Right atrium auricular region (tissue), 2 donors: Measurements from ENCODE around the gene NOTCH1. TPM values are rescaled to one million over a fixed set of nuclear protein-coding genes. Genes with fewer than 3 reads are reported as not detected.
A peak's percentile ranks its signal among the peaks of the same experiment; 100 is the strongest.

Experiments
- DNase-seq: peaks from one replicate; pipeline ENCODE4 v3.0.0-alpha.2; 2019; ENCODE audit warnings: low spot score
- H3K27ac ChIP-seq, 2 donors: fragments of 200-600 bp; sonication (generic); 1 replicate in 1 of 2; 2 replicates in 1 of 2; pipeline ENCODE4 v1.5.1; 2016 to 2019
- H3K27me3 ChIP-seq, 2 donors: fragments of 200-600 bp; sonication (generic); one replicate each; pipeline versions ENCODE4 v1.5.1 to v1.6.0; 2017 to 2019
- H3K36me3 ChIP-seq: fragments of 200-600 bp; sonication (generic); one replicate; pipeline ENCODE4 v1.5.1; 2016
- H3K4me1 ChIP-seq, 2 donors: fragments of 200-600 bp; sonication (generic); one replicate each; pipeline versions ENCODE4 v1.5.1 to v1.6.0; 2017 to 2019
- H3K4me3 ChIP-seq, 2 donors: fragments of 200-600 bp; sonication (generic); 1 replicate in 1 of 2; 2 replicates in 1 of 2; pipeline ENCODE4 v1.5.1; 2017 to 2019; ENCODE audit warnings: mild to moderate bottlenecking in 1 of 2, moderate library complexity in 1 of 2
- H3K9me3 ChIP-seq, 2 donors: fragments of 200-600 bp; sonication (generic); one replicate each; pipeline ENCODE4 v1.5.1; 2019
- total RNA-seq, 2 donors: library from RNA; depleted of rRNA; stranded (reverse); fragments of >200 nt; gene quantifications; one replicate each; pipeline ENCODE4 v1.1.0, GENCODE V29; 2016
- TF ChIP-seq, protein P1 (sequence below), 2 donors: fragments of 200-600 bp; sonication (generic); IDR thresholded peaks; one replicate each; pipeline ENCODE4 v1.5.1; 2019; ENCODE audit warnings: antibody characterized with exemption in 2 of 2

NOTCH1 gene
- total RNA-seq, 2 donors from 2014 or later: 14.2 to 39.7 TPM

DNA sequence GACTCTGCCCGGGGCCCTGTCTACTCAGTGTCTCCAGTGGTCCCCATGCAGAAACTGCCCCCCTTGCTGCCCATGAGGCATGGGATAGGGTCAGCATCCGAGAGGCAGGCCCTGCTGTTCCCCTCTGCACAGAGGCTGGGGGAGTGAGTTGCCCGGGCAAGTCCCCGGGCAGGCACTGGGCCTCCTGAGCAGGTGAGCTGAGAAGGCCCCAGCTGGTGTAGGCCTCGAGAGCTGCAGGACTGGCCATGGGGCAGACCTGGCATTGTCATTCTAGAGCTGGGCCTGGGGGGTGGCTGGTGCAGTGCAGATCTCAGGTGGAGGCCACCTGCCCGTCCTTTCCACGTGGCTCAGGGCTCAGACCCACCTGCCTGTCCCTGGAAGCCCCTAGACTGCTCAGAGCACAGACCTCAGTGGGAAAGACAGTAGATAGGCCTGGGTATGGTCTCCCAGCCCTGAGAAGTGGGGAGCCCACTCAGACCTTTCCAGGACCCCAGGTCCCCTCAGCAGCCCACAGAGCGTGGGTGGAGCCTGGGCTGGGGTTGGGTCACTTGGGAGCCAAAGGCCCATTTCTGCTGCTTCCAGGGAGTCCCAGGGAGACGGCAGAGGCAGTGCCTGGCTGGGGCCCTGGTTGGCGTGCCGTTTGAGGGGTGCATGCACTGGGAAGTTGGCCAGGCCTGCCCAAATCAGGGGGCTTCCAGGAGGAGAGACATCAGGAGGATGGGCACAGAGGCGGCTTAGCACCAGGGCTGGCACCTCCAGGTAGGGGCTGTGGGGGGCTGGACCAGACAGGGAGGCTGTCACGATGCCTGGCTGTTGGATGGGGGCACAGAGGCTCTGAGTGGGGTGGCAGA is 4.8 kb upstream of the NOTCH1 start:
- H3K4me1 ChIP-seq: peaks cover 0 to 42% of the 10 kb centered on the region in 2 donors
- no peaks in the 10 kb centered on the region for H3K9me3 ChIP-seq
- peak overlapping the region in 1 of 2 donors; percentile 22 for H3K4me3 ChIP-seq
- no peaks in the 10 kb centered on the region for H3K36me3 ChIP-seq
- DNase-seq: no peak
- no peaks in the 10 kb centered on the region for H3K27me3 ChIP-seq
- H3K27ac ChIP-seq: peak overlapping the region; percentile 43 to 61
- TF ChIP-seq, protein P1, sequence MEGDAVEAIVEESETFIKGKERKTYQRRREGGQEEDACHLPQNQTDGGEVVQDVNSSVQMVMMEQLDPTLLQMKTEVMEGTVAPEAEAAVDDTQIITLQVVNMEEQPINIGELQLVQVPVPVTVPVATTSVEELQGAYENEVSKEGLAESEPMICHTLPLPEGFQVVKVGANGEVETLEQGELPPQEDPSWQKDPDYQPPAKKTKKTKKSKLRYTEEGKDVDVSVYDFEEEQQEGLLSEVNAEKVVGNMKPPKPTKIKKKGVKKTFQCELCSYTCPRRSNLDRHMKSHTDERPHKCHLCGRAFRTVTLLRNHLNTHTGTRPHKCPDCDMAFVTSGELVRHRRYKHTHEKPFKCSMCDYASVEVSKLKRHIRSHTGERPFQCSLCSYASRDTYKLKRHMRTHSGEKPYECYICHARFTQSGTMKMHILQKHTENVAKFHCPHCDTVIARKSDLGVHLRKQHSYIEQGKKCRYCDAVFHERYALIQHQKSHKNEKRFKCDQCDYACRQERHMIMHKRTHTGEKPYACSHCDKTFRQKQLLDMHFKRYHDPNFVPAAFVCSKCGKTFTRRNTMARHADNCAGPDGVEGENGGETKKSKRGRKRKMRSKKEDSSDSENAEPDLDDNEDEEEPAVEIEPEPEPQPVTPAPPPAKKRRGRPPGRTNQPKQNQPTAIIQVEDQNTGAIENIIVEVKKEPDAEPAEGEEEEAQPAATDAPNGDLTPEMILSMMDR (IDR thresholded peaks at IDR 0.05): no peak

DNA sequence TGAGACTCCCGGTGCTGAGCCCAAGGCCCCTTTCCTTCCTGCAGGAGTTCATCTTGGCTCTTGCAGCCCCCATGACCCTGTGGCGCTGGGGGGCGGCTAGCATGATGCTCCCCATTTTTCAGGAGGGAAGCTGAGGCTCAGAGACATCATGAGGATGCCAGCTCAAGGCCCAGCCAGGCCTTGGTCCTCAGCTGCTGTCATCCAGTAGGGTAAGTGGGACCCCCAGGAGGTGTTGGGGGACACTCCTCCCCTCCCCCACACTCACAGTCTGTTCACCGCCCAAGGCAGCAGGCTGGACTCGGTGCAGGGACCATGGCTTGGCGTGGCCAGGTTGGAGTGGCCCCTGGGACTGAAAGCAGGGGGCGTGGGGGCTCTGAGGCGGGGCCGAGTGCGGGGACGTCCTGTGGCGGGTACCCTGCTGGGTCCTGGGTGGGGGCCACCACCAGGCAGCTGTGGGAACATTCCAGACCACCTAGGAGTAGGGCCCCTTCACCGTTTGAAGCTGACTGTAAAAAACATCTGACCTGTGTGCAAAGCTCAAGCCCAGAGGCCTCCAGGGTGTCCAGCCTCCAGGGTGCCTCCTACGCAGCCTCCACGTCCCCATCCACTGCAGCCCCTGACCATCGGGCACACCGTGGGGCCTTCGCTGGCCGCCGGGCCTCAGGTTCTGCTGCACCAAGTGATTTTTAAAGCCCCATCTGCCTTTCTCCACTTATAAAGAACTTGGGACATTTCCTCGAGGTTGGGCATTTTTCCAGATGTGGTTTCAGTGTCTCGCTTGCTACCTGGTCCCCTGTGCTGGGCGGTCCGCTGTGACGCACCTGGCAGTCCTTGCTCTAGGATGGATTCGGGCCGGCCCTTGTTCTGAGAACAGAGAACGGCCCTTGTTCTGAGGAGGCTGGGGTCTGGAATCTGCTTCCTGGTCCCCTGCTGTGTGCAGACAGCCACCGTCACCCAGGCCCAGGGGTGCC is 3.4 kb upstream of the NOTCH1 start:
- H3K27ac ChIP-seq: no peak overlapping the region
- TF ChIP-seq, protein P1 (IDR thresholded peaks at IDR 0.05): no peak
- no peak for DNase-seq
- H3K36me3 ChIP-seq: no peaks in the 10 kb centered on the region
- no peak overlapping the region for H3K4me3 ChIP-seq
- peaks cover 0 to 47% of the 10 kb centered on the region in 2 donors for H3K4me1 ChIP-seq
- H3K27me3 ChIP-seq: no peaks in the 10 kb centered on the region
- no peaks in the 10 kb centered on the region for H3K9me3 ChIP-seq

DNA sequence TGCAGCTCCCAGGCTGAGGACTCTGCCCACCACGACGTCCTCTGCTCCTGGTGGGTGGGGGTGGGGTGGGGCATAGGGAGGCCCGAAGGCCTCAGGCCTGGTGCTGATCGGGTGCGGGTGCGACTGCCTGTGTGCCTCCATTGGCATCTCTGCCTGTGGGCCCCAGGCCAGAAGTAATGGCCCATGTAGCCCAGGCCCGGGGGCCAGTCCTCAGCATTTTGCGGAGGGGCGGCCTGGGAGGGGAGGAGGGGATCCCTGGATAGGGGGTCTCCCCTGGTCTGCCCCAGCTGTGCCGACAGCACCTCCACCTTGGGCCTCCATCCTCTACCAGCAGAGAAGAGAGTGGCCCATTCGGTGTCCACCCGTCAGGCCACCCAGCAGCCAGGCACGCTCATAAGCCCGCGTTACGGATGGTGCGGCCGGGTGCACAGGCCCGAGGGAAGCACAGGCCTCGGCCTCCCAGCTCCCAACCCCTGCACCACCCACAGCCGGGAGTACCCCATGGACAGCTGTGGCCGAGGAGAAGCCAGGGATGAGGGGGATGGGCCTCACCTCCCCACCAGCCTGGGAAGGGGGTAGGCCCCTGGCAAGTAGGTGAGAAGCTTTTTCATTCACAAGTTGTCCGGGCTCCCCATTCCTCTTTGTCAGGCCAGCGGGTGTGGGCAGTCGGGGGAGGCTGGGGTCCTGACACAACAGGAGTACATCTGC is 1.8 kb upstream of the NOTCH1 start:
- no peak for DNase-seq
- Histone ChIP-seq H3K36me3 (no peaks in the 10 kb centered on the region), H3K27ac (peak overlapping the region; percentile 96), H3K4me3 (no peak overlapping the region), H3K4me1 (peaks cover 0 to 63% of the 10 kb centered on the region in 2 donors), H3K9me3 (no peaks in the 10 kb centered on the region), H3K27me3 (no peaks in the 10 kb centered on the region)
- TF ChIP-seq, protein P1 (IDR thresholded peaks at IDR 0.05): no peak

DNA sequence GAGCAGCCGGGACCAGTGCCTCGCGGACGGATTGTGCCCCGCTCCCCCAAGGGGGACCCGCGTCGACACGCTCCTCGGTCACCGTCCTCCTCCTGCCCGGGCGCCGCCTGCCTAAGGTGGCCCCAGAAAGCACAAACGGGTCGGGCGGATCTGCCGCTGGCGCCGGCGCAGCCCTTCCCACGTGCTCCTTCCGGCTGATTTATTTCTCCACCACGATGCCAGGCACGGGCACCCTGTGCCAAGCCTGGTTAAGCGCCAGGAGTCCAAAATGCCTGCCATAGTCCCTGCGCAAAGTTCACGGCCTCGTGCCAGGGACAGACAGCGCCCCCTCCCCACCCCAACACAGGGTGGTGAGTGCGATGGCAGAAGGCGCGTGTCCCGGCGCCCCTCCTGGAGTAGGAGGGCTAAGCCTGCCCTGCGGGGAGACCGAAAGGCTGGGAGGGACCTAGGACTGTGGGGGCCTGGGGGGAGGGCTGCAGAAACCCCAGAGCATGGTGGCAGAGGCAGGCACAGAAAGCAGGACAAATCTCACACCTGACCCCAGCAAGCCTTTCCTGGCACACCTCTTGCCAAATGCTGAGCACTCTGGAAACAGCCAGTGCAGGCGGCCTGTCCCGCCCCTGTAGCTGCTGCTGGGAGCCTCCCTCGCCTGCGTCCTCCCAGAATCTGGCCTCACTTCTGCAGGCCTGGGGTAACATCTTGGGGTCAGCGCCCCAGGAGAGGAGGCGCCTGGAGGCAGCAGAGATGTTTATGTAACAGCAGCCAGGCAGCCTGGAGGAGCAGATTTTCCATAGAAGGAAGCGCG is 1.1 kb upstream of the NOTCH1 start:
- H3K4me3 ChIP-seq: peak overlapping the region; percentile 51 to 89
- peak overlapping the region; percentile 96 for H3K27ac ChIP-seq
- H3K27me3 ChIP-seq: no peaks in the 10 kb centered on the region
- H3K4me1 ChIP-seq: peaks cover 0 to 63% of the 10 kb centered on the region in 2 donors
- H3K36me3 ChIP-seq: no peaks in the 10 kb centered on the region
- TF ChIP-seq, protein P1 (IDR thresholded peaks at IDR 0.05): no peak
- H3K9me3 ChIP-seq: no peaks in the 10 kb centered on the region
- DNase-seq: peak; percentile 78

DNA sequence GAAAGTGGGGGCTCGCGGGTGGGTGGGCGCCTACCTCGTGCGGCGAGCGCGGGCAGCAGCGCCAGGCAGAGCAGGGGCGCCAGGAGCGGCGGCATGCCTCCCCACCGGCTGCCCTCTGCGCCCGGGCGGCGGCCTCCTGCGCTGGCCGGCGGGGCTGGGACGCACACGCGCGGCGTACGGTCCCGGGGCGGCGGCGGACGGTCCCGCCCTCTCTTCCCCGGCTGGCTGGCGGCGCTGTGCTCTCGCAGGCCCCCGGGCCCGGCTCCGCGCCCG is 220 bp downstream of the NOTCH1 start:
- DNase-seq: no peak
- no peaks in the 10 kb centered on the region for H3K9me3 ChIP-seq
- peak overlapping the region; percentile 89 to 92 for H3K27ac ChIP-seq
- peaks cover 0 to 63% of the 10 kb centered on the region in 2 donors for H3K4me1 ChIP-seq
- H3K4me3 ChIP-seq: peak overlapping the region; percentile 87 to 89
- TF ChIP-seq, protein P1 (IDR thresholded peaks at IDR 0.05): no peak
- no peaks in the 10 kb centered on the region for H3K36me3 ChIP-seq
- no peaks in the 10 kb centered on the region for H3K27me3 ChIP-seq
